Neural crest cell (in vitro differentiated cells): ENCODE data around the gene CD59. TPM values are rescaled to one million over a fixed set of nuclear protein-coding genes. Genes with fewer than 3 reads are reported as not detected.
A peak's percentile ranks its signal among the peaks of the same experiment; 100 is the strongest.

Experiments
- DNase-seq: peaks from one replicate; pipeline ENCODE4 v3.0.0; 2021; ENCODE audit warnings: low read depth, mixed read lengths, low spot score
- H3K27ac Mint-ChIP-seq: one replicate; pipeline ENCODE4 v1.8.0; 2021; ENCODE audit warnings: mild to moderate bottlenecking, mixed read lengths; ENCODE audit not compliant: unreplicated experiment
- H3K27me3 Mint-ChIP-seq: 2 replicates; pipeline ENCODE4 v1.8.0; 2021; ENCODE audit warnings: low read depth, mild to moderate bottlenecking, mixed read lengths
- H3K36me3 Mint-ChIP-seq: 2 replicates; pipeline ENCODE4 v1.8.0; 2021; ENCODE audit warnings: low read depth, mild to moderate bottlenecking, mixed read lengths
- H3K4me1 Mint-ChIP-seq: 2 replicates; pipeline ENCODE4 v1.8.0; 2021; ENCODE audit warnings: mixed read lengths
- H3K4me3 Mint-ChIP-seq: one replicate; pipeline ENCODE4 v1.8.0; 2021; ENCODE audit warnings: mild to moderate bottlenecking, mixed read lengths
- H3K9me3 Mint-ChIP-seq: 2 replicates; pipeline ENCODE4 v1.8.0; 2021; ENCODE audit warnings: mixed read lengths
- total RNA-seq: library from RNA; stranded (reverse); gene quantifications from 2 replicates; pipeline ENCODE4 v1.2.1, GENCODE V29; 2021
- TF ChIP-seq, protein P1 (sequence below): fragments of 200-600 bp; sonication (generic); conservative IDR thresholded peaks from 2 replicates; pipeline ENCODE4 v1.5.0; 2021; ENCODE audit warnings: antibody characterized with exemption, mild to moderate bottlenecking

The CD59 gene
- total RNA-seq, 1 donor from 2014 or later: 86.3 TPM

DNA sequence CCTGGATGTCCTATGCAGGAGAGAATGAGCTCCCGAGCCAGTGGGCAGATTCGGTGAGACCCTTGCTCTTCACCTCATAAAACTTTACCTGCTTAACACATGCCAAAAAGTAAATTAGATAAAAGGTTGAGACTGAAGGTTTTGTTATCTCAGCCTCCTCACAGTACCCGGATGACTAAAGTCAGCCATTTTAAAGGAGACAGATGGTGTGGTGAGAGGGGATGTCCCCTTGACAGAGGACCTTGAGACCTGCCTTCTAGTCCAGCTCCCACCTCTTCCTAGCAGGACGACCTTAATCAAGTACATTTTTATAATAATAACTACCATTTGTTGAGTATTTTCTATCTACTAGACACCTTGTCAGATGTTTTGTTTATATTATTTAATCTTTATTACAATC, 75.3 kb downstream of the CD59 start:
- Mint-ChIP-seq H3K27me3 (no peaks in the 10 kb centered on the region), H3K9me3 (no peaks in the 10 kb centered on the region), H3K27ac (peak overlapping the region; percentile 86), H3K4me3 (no peak overlapping the region), H3K36me3 (peaks cover 7% of the 10 kb centered on the region), H3K4me1 (peaks cover 10% of the 10 kb centered on the region)
- TF ChIP-seq, protein P1, sequence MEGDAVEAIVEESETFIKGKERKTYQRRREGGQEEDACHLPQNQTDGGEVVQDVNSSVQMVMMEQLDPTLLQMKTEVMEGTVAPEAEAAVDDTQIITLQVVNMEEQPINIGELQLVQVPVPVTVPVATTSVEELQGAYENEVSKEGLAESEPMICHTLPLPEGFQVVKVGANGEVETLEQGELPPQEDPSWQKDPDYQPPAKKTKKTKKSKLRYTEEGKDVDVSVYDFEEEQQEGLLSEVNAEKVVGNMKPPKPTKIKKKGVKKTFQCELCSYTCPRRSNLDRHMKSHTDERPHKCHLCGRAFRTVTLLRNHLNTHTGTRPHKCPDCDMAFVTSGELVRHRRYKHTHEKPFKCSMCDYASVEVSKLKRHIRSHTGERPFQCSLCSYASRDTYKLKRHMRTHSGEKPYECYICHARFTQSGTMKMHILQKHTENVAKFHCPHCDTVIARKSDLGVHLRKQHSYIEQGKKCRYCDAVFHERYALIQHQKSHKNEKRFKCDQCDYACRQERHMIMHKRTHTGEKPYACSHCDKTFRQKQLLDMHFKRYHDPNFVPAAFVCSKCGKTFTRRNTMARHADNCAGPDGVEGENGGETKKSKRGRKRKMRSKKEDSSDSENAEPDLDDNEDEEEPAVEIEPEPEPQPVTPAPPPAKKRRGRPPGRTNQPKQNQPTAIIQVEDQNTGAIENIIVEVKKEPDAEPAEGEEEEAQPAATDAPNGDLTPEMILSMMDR: no peak
- no peak for DNase-seq

DNA sequence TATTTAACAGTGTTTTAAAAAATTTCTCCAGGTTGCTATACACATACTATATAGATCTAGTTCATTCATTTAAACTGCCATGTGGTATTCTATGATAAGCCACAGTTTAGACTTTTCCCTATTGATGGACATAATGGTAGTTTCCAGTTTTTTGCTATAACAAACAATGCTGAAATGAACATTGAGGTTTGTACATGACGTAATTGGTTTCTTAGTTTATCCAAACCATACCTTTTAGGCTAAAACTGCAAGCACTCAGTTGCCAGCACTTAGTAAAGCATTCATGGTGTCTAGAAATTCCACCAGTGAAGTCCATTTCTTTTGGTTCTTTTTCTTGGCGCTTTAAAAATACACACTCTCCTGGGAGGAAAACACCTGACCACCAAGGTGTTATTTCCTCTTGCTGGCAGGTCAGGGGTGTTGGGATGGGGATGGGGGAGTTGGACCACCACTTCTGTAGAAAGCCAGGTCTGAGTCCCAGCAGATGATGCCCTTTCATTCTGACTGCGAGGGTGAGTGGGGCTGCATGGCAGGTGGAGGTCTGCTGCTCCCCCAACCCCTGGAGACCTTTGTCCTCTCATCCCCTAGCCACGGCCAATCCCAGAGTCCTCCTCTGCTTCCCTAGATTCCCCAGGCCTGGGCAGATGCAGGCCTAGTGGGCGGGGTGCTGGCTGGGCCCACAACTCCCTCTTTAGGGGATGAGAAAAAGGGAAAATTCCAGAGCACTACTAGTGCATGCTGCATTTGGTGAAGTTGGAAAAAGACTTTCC, 76.7 kb downstream of the CD59 start:
- H3K27me3 Mint-ChIP-seq: no peaks in the 10 kb centered on the region
- no peaks in the 10 kb centered on the region for H3K9me3 Mint-ChIP-seq
- H3K36me3 Mint-ChIP-seq: peaks cover 5% of the 10 kb centered on the region
- H3K4me3 Mint-ChIP-seq: no peak overlapping the region
- H3K4me1 Mint-ChIP-seq: peaks cover 4% of the 10 kb centered on the region
- no peak overlapping the region for H3K27ac Mint-ChIP-seq
- DNase-seq: no peak
- TF ChIP-seq, protein P1: no peak

DNA sequence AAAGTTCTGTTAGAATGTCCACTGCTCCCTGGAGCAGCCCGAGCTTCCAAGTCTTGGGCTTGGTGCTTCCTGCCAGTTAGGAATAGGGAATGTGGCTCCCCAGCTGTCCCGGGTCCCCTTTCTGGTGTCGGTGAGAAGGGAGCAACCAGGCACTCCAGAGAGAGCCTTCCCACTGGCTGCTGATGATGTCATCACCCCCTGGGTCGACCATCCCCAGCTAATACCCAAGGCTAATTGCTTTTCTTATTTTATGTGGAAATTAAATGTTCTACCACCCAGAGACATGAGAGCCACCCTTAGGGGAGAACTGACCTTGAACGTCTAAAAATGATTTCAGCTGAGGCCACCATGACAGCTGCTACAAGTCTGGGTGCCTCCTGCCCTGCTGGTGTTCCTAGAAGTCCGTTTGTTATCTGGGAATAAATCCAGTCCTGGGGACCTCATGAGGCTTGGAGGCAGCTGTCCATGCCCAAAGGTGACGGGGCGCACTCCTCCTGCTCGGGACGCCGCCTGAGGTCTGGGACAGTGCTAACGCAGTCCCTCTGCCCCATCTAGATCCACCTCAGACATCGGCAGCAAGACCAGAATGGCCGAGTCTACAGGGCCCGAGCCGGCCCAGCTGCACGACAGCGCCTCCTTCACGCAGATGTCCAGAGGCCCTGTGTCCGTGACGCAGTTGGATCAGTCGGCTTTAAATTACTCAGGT, 77.9 kb downstream of the CD59 start:
- no peak overlapping the region for H3K27ac Mint-ChIP-seq
- no peak for DNase-seq
- H3K27me3 Mint-ChIP-seq: no peaks in the 10 kb centered on the region
- H3K4me1 Mint-ChIP-seq: no peaks in the 10 kb centered on the region
- TF ChIP-seq, protein P1: no peak
- H3K36me3 Mint-ChIP-seq: no peaks in the 10 kb centered on the region
- H3K9me3 Mint-ChIP-seq: no peaks in the 10 kb centered on the region
- no peak overlapping the region for H3K4me3 Mint-ChIP-seq

DNA sequence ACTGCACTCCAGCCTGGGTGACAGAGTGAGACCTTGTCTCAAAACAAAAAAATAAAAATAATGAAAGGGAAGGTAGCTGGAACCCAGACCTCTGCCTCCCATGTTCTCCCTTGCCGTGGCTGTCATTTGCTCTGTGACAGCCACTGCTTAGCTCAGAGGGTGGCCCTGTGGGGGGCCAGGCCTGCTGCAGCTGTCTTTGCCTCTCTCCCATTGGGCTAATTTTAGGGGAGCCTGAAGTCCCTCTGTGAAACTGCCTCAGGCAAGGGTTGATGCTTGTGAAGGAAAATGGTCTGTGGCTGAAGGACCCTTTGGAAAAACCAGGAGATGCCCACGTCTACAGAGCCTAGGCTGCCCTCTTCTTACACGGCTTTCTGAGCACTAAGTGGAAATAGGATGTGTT, 78.5 kb downstream of the CD59 start:
- no peaks in the 10 kb centered on the region for H3K4me1 Mint-ChIP-seq
- no peak for DNase-seq
- no peaks in the 10 kb centered on the region for H3K27me3 Mint-ChIP-seq
- H3K4me3 Mint-ChIP-seq: no peak overlapping the region
- no peaks in the 10 kb centered on the region for H3K9me3 Mint-ChIP-seq
- no peak overlapping the region for H3K27ac Mint-ChIP-seq
- H3K36me3 Mint-ChIP-seq: no peaks in the 10 kb centered on the region
- TF ChIP-seq, protein P1: no peak

DNA sequence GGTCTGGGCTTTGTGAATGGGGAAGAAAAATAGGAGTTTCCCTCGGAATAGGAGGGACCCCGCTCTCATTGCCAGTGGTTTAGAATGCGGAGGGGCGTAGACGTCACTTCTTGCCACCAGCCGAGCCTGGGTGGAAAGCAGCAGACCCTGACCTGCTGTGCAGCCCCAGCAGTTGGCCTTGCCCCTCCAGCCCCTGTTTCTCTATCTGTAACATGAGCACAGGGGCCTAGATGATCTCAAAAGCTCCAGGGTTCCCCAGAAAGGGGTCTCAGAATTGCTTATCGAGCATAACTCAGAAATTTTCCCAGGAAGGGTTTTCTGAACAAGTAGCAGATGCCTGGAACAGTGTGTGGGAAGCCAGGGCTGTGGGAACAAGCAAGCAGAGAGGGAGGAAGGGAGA, 79.5 kb downstream of the CD59 start:
- peaks cover 8% of the 10 kb centered on the region for H3K4me1 Mint-ChIP-seq
- no peaks in the 10 kb centered on the region for H3K9me3 Mint-ChIP-seq
- TF ChIP-seq, protein P1: no peak
- H3K4me3 Mint-ChIP-seq: no peak overlapping the region
- DNase-seq: no peak
- no peak overlapping the region for H3K27ac Mint-ChIP-seq
- H3K36me3 Mint-ChIP-seq: no peaks in the 10 kb centered on the region
- no peaks in the 10 kb centered on the region for H3K27me3 Mint-ChIP-seq
